PC-3 (cell line): ENCODE data around the gene ABHD16A.

Experiments used
- EZH2phosphoT487 ChIP-seq: fragments of 300-600 bp; sonication (generic); IDR thresholded peaks from 2 replicates; pipeline ENCODE4 v1.6.1; 2018; ENCODE audit warnings: mild to moderate bottlenecking, antibody characterized with exemption, low read length, borderline replicate concordance
- TF ChIP-seq, protein P1 (sequence below): fragments of 300-600 bp; sonication (generic); conservative IDR thresholded peaks from 2 replicates; pipeline ENCODE4 v1.5.1; 2017; ENCODE audit warnings: antibody characterized with exemption, low read depth, mild to moderate bottlenecking, low read length

DNA sequence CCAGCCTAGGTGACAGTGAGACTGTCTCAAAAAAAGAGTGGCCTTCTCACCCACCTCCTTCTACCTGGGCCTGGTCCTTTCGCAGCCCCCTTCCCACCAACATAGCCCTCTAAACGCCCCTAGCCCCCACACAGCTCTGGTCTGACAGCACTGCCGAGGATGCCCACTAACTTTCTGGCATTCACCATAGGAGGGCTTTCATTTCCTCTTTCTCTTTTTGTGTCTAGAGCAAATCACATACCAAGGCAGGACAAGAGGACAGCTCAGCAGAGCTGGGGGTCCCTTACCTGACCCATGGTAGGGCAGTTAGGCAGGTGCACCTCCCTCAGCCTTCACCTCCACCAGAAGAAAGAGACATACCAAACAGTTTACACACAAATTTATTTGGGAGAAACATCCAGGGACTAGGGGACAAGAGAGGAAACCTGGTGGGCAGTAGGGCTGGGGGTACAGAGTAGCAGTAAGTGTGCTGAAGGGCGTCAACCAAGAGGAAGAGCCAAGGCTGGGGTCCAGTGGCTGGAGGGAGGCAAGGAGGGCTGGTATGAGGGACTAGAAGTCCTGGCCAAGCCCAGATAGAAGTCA lies 26.7 kb downstream of the ABHD16A start:
- TF ChIP-seq, protein P1, sequence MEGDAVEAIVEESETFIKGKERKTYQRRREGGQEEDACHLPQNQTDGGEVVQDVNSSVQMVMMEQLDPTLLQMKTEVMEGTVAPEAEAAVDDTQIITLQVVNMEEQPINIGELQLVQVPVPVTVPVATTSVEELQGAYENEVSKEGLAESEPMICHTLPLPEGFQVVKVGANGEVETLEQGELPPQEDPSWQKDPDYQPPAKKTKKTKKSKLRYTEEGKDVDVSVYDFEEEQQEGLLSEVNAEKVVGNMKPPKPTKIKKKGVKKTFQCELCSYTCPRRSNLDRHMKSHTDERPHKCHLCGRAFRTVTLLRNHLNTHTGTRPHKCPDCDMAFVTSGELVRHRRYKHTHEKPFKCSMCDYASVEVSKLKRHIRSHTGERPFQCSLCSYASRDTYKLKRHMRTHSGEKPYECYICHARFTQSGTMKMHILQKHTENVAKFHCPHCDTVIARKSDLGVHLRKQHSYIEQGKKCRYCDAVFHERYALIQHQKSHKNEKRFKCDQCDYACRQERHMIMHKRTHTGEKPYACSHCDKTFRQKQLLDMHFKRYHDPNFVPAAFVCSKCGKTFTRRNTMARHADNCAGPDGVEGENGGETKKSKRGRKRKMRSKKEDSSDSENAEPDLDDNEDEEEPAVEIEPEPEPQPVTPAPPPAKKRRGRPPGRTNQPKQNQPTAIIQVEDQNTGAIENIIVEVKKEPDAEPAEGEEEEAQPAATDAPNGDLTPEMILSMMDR, result no peak
- no peak for TF ChIP-seq EZH2phosphoT487
